Measurements from ENCODE around the gene ULK1. TPM values are rescaled to one million over a fixed set of nuclear protein-coding genes. Genes with fewer than 3 reads are reported as not detected.

The ULK1 gene
- total RNA-seq, 1 experiment from 2014 or later = 67.8 TPM

DNA sequence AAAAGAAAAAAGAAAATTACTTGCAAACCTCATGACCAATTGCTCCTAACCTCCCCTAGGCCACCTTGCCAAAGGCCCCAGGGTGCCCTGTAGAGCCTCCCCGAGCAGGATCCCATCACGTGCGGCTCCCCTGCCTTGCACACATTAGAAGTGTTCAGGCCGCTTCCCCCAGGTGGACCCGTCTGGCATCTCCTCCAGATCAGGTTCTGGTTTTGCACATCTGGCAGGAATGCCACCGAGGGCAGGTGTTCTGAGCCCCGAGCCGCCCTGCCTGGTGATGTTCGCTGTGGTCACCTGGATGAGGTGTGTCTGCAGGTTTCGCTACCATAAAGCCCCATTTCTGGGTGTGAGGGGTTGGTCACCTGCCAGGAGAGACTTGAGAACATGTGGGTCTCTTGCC, 47.0 kb upstream of the ULK1 start (continued):
- TF ChIP-seq, protein P1, sequence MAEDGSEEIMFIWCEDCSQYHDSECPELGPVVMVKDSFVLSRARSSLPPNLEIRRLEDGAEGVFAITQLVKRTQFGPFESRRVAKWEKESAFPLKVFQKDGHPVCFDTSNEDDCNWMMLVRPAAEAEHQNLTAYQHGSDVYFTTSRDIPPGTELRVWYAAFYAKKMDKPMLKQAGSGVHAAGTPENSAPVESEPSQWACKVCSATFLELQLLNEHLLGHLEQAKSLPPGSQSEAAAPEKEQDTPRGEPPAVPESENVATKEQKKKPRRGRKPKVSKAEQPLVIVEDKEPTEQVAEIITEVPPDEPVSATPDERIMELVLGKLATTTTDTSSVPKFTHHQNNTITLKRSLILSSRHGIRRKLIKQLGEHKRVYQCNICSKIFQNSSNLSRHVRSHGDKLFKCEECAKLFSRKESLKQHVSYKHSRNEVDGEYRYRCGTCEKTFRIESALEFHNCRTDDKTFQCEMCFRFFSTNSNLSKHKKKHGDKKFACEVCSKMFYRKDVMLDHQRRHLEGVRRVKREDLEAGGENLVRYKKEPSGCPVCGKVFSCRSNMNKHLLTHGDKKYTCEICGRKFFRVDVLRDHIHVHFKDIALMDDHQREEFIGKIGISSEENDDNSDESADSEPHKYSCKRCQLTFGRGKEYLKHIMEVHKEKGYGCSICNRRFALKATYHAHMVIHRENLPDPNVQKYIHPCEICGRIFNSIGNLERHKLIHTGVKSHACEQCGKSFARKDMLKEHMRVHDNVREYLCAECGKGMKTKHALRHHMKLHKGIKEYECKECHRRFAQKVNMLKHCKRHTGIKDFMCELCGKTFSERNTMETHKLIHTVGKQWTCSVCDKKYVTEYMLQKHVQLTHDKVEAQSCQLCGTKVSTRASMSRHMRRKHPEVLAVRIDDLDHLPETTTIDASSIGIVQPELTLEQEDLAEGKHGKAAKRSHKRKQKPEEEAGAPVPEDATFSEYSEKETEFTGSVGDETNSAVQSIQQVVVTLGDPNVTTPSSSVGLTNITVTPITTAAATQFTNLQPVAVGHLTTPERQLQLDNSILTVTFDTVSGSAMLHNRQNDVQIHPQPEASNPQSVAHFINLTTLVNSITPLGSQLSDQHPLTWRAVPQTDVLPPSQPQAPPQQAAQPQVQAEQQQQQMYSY (CRISPR knock-in tag; IDR thresholded peaks at IDR 0.05) = no peak
- TF ChIP-seq ATF1 (CRISPR knock-in tag; IDR thresholded peaks at IDR 0.05) = no peak
- TF ChIP-seq, protein P2, sequence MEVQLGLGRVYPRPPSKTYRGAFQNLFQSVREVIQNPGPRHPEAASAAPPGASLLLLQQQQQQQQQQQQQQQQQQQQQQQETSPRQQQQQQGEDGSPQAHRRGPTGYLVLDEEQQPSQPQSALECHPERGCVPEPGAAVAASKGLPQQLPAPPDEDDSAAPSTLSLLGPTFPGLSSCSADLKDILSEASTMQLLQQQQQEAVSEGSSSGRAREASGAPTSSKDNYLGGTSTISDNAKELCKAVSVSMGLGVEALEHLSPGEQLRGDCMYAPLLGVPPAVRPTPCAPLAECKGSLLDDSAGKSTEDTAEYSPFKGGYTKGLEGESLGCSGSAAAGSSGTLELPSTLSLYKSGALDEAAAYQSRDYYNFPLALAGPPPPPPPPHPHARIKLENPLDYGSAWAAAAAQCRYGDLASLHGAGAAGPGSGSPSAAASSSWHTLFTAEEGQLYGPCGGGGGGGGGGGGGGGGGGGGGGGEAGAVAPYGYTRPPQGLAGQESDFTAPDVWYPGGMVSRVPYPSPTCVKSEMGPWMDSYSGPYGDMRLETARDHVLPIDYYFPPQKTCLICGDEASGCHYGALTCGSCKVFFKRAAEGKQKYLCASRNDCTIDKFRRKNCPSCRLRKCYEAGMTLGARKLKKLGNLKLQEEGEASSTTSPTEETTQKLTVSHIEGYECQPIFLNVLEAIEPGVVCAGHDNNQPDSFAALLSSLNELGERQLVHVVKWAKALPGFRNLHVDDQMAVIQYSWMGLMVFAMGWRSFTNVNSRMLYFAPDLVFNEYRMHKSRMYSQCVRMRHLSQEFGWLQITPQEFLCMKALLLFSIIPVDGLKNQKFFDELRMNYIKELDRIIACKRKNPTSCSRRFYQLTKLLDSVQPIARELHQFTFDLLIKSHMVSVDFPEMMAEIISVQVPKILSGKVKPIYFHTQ (CRISPR knock-in tag; IDR thresholded peaks at IDR 0.05) = no peak
- no peak for TF ChIP-seq NR2C2 (CRISPR knock-in tag; IDR thresholded peaks at IDR 0.05)
- TF ChIP-seq, protein P3, sequence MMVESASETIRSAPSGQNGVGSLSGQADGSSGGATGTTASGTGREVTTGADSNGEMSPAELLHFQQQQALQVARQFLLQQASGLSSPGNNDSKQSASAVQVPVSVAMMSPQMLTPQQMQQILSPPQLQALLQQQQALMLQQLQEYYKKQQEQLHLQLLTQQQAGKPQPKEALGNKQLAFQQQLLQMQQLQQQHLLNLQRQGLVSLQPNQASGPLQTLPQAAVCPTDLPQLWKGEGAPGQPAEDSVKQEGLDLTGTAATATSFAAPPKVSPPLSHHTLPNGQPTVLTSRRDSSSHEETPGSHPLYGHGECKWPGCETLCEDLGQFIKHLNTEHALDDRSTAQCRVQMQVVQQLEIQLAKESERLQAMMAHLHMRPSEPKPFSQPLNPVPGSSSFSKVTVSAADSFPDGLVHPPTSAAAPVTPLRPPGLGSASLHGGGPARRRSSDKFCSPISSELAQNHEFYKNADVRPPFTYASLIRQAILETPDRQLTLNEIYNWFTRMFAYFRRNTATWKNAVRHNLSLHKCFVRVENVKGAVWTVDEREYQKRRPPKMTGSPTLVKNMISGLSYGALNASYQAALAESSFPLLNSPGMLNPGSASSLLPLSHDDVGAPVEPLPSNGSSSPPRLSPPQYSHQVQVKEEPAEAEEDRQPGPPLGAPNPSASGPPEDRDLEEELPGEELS (CRISPR knock-in tag; IDR thresholded peaks at IDR 0.05) = no peak
- no peak for TF ChIP-seq FOXK1 (CRISPR knock-in tag; IDR thresholded peaks at IDR 0.05)
- TF ChIP-seq TEAD4 (CRISPR knock-in tag; IDR thresholded peaks at IDR 0.05) = no peak
- TF ChIP-seq NFYB (CRISPR knock-in tag; conservative IDR thresholded peaks at IDR 0.05; ENCODE audit: low read depth) = no peak
- TF ChIP-seq, protein P4, sequence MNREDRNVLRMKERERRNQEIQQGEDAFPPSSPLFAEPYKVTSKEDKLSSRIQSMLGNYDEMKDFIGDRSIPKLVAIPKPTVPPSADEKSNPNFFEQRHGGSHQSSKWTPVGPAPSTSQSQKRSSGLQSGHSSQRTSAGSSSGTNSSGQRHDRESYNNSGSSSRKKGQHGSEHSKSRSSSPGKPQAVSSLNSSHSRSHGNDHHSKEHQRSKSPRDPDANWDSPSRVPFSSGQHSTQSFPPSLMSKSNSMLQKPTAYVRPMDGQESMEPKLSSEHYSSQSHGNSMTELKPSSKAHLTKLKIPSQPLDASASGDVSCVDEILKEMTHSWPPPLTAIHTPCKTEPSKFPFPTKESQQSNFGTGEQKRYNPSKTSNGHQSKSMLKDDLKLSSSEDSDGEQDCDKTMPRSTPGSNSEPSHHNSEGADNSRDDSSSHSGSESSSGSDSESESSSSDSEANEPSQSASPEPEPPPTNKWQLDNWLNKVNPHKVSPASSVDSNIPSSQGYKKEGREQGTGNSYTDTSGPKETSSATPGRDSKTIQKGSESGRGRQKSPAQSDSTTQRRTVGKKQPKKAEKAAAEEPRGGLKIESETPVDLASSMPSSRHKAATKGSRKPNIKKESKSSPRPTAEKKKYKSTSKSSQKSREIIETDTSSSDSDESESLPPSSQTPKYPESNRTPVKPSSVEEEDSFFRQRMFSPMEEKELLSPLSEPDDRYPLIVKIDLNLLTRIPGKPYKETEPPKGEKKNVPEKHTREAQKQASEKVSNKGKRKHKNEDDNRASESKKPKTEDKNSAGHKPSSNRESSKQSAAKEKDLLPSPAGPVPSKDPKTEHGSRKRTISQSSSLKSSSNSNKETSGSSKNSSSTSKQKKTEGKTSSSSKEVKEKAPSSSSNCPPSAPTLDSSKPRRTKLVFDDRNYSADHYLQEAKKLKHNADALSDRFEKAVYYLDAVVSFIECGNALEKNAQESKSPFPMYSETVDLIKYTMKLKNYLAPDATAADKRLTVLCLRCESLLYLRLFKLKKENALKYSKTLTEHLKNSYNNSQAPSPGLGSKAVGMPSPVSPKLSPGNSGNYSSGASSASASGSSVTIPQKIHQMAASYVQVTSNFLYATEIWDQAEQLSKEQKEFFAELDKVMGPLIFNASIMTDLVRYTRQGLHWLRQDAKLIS (CRISPR knock-in tag; IDR thresholded peaks at IDR 0.05; ENCODE audit: borderline replicate concordance) = no peak
- no peak for TF ChIP-seq ESRRA (CRISPR knock-in tag; IDR thresholded peaks at IDR 0.05; ENCODE audit: borderline replicate concordance)

DNA sequence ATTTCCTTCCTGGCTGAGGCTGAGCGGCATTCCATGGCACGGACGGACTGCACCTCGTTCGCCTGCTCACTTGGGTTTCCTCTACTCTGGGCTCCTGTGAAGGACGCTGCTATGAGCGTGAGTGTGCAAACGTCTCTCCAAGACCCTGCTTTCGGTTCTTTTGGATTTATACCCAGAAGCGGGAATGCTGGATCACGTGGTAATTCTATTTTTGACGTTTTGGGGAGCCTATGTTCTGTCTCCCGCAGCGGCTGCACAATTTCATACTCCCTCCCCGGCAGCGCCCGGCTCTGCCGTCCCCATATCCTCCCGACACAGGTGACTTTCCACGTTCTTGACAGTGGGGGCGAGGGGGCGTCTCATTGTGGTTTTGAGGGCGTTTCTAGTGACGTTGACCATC, 45.7 kb upstream of the ULK1 start:
- CTCF ChIA-PET = no interaction called here
- Mint-ChIP-seq H3K27ac (no peak overlapping the region), H3K4me3 (no peak overlapping the region), H3K4me1 (no peaks in the 10 kb centered on the region), H3K36me3 (peaks cover 23% of the 10 kb centered on the region), H3K27me3 (ENCODE audit: low read depth) (no peaks in the 10 kb centered on the region), H3K9me3 (no peaks in the 10 kb centered on the region)
- no peak for ATAC-seq
- DNase-seq (ENCODE audit: low spot score) = no peak
- POLR2A ChIA-PET = no interaction called here
- TF ChIP-seq EMX1 (CRISPR knock-in tag; IDR thresholded peaks at IDR 0.05) = no peak
- TF ChIP-seq, protein P5, sequence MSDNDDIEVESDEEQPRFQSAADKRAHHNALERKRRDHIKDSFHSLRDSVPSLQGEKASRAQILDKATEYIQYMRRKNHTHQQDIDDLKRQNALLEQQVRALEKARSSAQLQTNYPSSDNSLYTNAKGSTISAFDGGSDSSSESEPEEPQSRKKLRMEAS (CRISPR knock-in tag; IDR thresholded peaks at IDR 0.05) = no peak
- TF ChIP-seq NFATC4 (CRISPR knock-in tag; IDR thresholded peaks at IDR 0.05) = no peak
- TF ChIP-seq, protein P6, sequence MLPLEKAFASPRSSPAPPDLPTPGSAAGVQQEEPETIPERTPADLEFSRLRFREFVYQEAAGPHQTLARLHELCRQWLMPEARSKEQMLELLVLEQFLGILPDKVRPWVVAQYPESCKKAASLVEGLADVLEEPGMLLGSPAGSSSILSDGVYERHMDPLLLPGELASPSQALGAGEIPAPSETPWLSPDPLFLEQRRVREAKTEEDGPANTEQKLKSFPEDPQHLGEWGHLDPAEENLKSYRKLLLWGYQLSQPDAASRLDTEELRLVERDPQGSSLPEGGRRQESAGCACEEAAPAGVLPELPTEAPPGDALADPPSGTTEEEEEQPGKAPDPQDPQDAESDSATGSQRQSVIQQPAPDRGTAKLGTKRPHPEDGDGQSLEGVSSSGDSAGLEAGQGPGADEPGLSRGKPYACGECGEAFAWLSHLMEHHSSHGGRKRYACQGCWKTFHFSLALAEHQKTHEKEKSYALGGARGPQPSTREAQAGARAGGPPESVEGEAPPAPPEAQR (CRISPR knock-in tag; IDR thresholded peaks at IDR 0.05) = no peak
- TF ChIP-seq, protein P7, sequence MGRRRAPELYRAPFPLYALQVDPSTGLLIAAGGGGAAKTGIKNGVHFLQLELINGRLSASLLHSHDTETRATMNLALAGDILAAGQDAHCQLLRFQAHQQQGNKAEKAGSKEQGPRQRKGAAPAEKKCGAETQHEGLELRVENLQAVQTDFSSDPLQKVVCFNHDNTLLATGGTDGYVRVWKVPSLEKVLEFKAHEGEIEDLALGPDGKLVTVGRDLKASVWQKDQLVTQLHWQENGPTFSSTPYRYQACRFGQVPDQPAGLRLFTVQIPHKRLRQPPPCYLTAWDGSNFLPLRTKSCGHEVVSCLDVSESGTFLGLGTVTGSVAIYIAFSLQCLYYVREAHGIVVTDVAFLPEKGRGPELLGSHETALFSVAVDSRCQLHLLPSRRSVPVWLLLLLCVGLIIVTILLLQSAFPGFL (CRISPR knock-in tag; IDR thresholded peaks at IDR 0.05; ENCODE audit: borderline replicate concordance) = no peak
- TF ChIP-seq, protein P8, sequence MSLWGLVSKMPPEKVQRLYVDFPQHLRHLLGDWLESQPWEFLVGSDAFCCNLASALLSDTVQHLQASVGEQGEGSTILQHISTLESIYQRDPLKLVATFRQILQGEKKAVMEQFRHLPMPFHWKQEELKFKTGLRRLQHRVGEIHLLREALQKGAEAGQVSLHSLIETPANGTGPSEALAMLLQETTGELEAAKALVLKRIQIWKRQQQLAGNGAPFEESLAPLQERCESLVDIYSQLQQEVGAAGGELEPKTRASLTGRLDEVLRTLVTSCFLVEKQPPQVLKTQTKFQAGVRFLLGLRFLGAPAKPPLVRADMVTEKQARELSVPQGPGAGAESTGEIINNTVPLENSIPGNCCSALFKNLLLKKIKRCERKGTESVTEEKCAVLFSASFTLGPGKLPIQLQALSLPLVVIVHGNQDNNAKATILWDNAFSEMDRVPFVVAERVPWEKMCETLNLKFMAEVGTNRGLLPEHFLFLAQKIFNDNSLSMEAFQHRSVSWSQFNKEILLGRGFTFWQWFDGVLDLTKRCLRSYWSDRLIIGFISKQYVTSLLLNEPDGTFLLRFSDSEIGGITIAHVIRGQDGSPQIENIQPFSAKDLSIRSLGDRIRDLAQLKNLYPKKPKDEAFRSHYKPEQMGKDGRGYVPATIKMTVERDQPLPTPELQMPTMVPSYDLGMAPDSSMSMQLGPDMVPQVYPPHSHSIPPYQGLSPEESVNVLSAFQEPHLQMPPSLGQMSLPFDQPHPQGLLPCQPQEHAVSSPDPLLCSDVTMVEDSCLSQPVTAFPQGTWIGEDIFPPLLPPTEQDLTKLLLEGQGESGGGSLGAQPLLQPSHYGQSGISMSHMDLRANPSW (CRISPR knock-in tag; conservative IDR thresholded peaks at IDR 0.05; ENCODE audit: low read depth) = no peak
- no peak for TF ChIP-seq NFYB (CRISPR knock-in tag; conservative IDR thresholded peaks at IDR 0.05; ENCODE audit: low read depth)
- no peak for TF ChIP-seq TEAD1 (CRISPR knock-in tag; IDR thresholded peaks at IDR 0.05)
